ENCODE measurements around the gene FAM47E. TPM values are rescaled to one million over a fixed set of nuclear protein-coding genes. Genes with fewer than 3 reads are reported as not detected.

The FAM47E gene
- total and polyA plus RNA-seq, 4 donors = 0.85 to 2.5 (median 1.7) TPM

- H3K27ac ChIP-seq (ENCODE audit: low read depth in 1 of 2, low read length in 2 of 2) = no peak overlapping the region
These were observed 19.7 kb downstream of the FAM47E start for GRCh38 chr4:76271248-76271647.

GRCh38 chr4:76272073-76272472 is 20.6 kb downstream of the FAM47E start:
- no peaks in the 10 kb centered on the region for H3K27me3 ChIP-seq (ENCODE audit: control insufficient read depth in 4 of 4, insufficient read depth in 4 of 4, low read length in 3 of 4)
- H3K27ac ChIP-seq (ENCODE audit: low read depth in 1 of 2, low read length in 2 of 2) = peak overlapping the region; percentile 45 to 66
- H3K4me3 ChIP-seq (ENCODE audit: low read depth in 1 of 3, low read length in 3 of 3) = no peak overlapping the region
- no peak overlapping the region for H3K9ac ChIP-seq (ENCODE audit: low read depth in 1 of 2, low read length in 2 of 2)
- no peaks in the 10 kb centered on the region for H3K9me3 ChIP-seq (ENCODE audit: control insufficient read depth in 4 of 4, low read length in 3 of 4)
- H3K4me1 ChIP-seq (ENCODE audit: control insufficient read depth in 4 of 4, insufficient read depth in 4 of 4, low read length in 3 of 4) = peaks cover 2 to 52% (median 22%) of the 10 kb centered on the region in 4 donors
- no peak for DNase-seq (ENCODE audit: low spot score)
- H3K36me3 ChIP-seq (ENCODE audit: control insufficient read depth in 4 of 4, insufficient read depth in 3 of 4, low read depth in 1 of 4, low read length in 3 of 4) = no peaks in the 10 kb centered on the region
- TF ChIP-seq NR2F2 (IDR thresholded peaks at IDR 0.05) = no peak
- no peak for TF ChIP-seq GABPA (IDR thresholded peaks at IDR 0.05 in 1 of 2, conservative IDR thresholded peaks at IDR 0.05 in 1 of 2)
- no peak for TF ChIP-seq SP1 (IDR thresholded peaks at IDR 0.05)
- no peak for TF ChIP-seq HNF4A (conservative IDR thresholded peaks at IDR 0.05)
- no peak for TF ChIP-seq YY1 (IDR thresholded peaks at IDR 0.05)
- TF ChIP-seq RAD21 (IDR thresholded peaks at IDR 0.05) = no peak

More at GRCh38 chr4:76271248-76271647, 19.7 kb downstream of the FAM47E start:
- no peaks in the 10 kb centered on the region for H3K27me3 ChIP-seq (ENCODE audit: control insufficient read depth in 4 of 4, insufficient read depth in 4 of 4, low read length in 3 of 4)
- no peaks in the 10 kb centered on the region for H3K9me3 ChIP-seq (ENCODE audit: control insufficient read depth in 4 of 4, low read length in 3 of 4)
- WGBS = 96% methylated on average over 6 of the region's 6 CpGs
- no peak overlapping the region for H3K9ac ChIP-seq (ENCODE audit: low read depth in 1 of 2, low read length in 2 of 2)
- H3K4me1 ChIP-seq (ENCODE audit: control insufficient read depth in 4 of 4, insufficient read depth in 4 of 4, low read length in 3 of 4) = peaks cover 0 to 48% (median 15%) of the 10 kb centered on the region in 4 donors
- DNase-seq (ENCODE audit: low spot score) = no peak
- H3K36me3 ChIP-seq (ENCODE audit: control insufficient read depth in 4 of 4, insufficient read depth in 3 of 4, low read depth in 1 of 4, low read length in 3 of 4) = no peaks in the 10 kb centered on the region
- H3K4me3 ChIP-seq (ENCODE audit: low read depth in 1 of 3, low read length in 3 of 3) = no peak overlapping the region
- TF ChIP-seq FOXA1 (IDR thresholded peaks at IDR 0.05) = no peak
- TF ChIP-seq CTCF (IDR thresholded peaks at IDR 0.05; ENCODE audit: low read depth, low read length, missing input control) = no peak
- no peak for TF ChIP-seq HNF4A (conservative IDR thresholded peaks at IDR 0.05)
- TF ChIP-seq HNF4G (IDR thresholded peaks at IDR 0.05) = no peak
- no peak for TF ChIP-seq FOXA2 (IDR thresholded peaks at IDR 0.05)
- TF ChIP-seq RXRA (IDR thresholded peaks at IDR 0.05) = no peak
- no peak for TF ChIP-seq GABPA (IDR thresholded peaks at IDR 0.05 in 1 of 2, conservative IDR thresholded peaks at IDR 0.05 in 1 of 2)
- TF ChIP-seq, protein P1, sequence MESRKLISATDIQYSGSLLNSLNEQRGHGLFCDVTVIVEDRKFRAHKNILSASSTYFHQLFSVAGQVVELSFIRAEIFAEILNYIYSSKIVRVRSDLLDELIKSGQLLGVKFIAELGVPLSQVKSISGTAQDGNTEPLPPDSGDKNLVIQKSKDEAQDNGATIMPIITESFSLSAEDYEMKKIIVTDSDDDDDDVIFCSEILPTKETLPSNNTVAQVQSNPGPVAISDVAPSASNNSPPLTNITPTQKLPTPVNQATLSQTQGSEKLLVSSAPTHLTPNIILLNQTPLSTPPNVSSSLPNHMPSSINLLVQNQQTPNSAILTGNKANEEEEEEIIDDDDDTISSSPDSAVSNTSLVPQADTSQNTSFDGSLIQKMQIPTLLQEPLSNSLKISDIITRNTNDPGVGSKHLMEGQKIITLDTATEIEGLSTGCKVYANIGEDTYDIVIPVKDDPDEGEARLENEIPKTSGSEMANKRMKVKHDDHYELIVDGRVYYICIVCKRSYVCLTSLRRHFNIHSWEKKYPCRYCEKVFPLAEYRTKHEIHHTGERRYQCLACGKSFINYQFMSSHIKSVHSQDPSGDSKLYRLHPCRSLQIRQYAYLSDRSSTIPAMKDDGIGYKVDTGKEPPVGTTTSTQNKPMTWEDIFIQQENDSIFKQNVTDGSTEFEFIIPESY (IDR thresholded peaks at IDR 0.05) = no peak
- TF ChIP-seq JUND (IDR thresholded peaks at IDR 0.05) = no peak
- no peak for TF ChIP-seq TAF1 (conservative IDR thresholded peaks at IDR 0.05)
- TF ChIP-seq, protein P2, sequence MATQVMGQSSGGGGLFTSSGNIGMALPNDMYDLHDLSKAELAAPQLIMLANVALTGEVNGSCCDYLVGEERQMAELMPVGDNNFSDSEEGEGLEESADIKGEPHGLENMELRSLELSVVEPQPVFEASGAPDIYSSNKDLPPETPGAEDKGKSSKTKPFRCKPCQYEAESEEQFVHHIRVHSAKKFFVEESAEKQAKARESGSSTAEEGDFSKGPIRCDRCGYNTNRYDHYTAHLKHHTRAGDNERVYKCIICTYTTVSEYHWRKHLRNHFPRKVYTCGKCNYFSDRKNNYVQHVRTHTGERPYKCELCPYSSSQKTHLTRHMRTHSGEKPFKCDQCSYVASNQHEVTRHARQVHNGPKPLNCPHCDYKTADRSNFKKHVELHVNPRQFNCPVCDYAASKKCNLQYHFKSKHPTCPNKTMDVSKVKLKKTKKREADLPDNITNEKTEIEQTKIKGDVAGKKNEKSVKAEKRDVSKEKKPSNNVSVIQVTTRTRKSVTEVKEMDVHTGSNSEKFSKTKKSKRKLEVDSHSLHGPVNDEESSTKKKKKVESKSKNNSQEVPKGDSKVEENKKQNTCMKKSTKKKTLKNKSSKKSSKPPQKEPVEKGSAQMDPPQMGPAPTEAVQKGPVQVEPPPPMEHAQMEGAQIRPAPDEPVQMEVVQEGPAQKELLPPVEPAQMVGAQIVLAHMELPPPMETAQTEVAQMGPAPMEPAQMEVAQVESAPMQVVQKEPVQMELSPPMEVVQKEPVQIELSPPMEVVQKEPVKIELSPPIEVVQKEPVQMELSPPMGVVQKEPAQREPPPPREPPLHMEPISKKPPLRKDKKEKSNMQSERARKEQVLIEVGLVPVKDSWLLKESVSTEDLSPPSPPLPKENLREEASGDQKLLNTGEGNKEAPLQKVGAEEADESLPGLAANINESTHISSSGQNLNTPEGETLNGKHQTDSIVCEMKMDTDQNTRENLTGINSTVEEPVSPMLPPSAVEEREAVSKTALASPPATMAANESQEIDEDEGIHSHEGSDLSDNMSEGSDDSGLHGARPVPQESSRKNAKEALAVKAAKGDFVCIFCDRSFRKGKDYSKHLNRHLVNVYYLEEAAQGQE (IDR thresholded peaks at IDR 0.05) = no peak

Data from liver (tissue), 9 donors.